Stomach (tissue), 4 donors: ENCODE data around the gene ARSG.

ENCODE experiments used
- CTCF ChIP-seq, 7 experiments: fragments of 450-650 bp in 4 of 7; fragments of 200-600 bp in 3 of 7; sonication (generic) in 3 of 7; IDR thresholded peaks; one replicate each; pipeline ENCODE4 v1.5.1; 2016 to 2019; ENCODE audit warnings: antibody characterized with exemption in 7 of 7, control low read depth in 2 of 7, mild to moderate bottlenecking in 1 of 7
- EP300 ChIP-seq: sonication (generic); formaldehyde crosslinking; IDR thresholded peaks from one replicate; pipeline ENCODE4 v1.6.1; 2017; ENCODE audit warnings: antibody characterized with exemption
- POLR2A ChIP-seq, 4 donors: fragments of 450-650 bp; IDR thresholded peaks; one replicate each; pipeline ENCODE4 v1.6.1; 2016; ENCODE audit warnings: antibody characterized with exemption in 4 of 4, control low read depth in 2 of 4, mild to moderate bottlenecking in 1 of 4, moderate library complexity in 1 of 4
- POLR2AphosphoS5 ChIP-seq, 3 donors: sonication (generic); formaldehyde crosslinking; IDR thresholded peaks; one replicate each; pipeline ENCODE4 v1.6.1; 2016; ENCODE audit warnings: antibody characterized with exemption in 3 of 3

- TF ChIP-seq CTCF (IDR thresholded peaks at IDR 0.05), result no peak
- TF ChIP-seq POLR2AphosphoS5 (IDR thresholded peaks at IDR 0.05), result no peak
- no peak for TF ChIP-seq POLR2A (IDR thresholded peaks at IDR 0.05)
- no peak for TF ChIP-seq EP300
Observed at GRCh38 chr17:68248199-68248825, 43.0 kb upstream of the ARSG start.
